Measurements from ENCODE around the gene PPP1R15A. TPM values are rescaled to one million over a fixed set of nuclear protein-coding genes. Genes with fewer than 3 reads are reported as not detected.
A peak's percentile ranks its signal among the peaks of the same experiment; 100 is the strongest.

PPP1R15A gene
- total and polyA plus RNA-seq, 2 of the 8 experiments (the other 6 are each of a cell fraction or from before 2014, with no cell fraction given), result 4.1 to 14.0 TPM

DNA sequence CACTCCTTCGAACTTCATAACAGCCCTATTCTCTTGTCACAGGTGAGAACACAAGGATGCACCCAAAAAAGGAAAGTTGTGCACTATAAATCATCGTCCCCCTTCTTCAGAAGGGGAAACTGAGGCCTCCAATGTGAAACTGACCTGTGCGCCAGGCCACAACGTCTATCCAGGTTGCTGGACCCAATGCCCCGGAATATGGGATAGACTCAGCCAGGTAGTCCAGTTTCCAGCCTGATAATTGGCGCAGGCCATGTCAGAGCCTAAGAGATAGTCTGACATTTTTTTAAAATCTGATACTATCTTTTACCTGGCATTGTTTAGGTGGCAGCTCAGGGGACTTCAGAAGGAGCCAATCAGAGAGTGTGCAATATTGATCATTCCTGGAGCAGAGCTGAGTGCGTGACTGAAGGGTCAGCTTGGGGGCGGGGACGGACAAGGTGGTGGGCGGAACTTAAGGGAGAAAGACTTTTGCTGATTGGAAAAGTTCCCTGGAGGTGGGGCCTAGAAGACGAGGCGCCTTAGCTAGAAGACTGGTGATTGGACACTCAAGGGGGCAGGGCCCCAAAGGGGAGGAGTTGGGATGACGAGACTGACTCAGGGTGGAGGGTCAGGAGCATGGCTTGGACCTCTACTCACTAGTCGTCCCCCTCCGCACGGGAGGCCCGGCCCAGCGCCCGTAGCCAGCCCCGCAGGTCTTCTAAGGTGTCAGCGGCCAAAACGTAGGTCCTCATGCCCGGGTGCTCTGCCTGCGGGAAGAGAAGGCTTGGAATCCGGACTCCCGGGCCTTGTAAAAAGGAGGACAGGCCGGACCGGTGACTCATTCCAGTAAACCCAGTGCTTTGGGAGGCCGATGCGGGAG, 12.3 kb upstream of the PPP1R15A start:
- no peaks in the 10 kb centered on the region; a peak in 2 of 8 replicates for H3K36me3 ChIP-seq (ENCODE audit: control insufficient read depth in 2 of 4, insufficient read depth in 4 of 4, low read length in 3 of 4)
- 0 out of 2 replicates have a peak, but pooled peaks cover 2% of the 10 kb centered on the region for H3K79me1 ChIP-seq (ENCODE audit: low read depth, low read length)
- H3K27ac ChIP-seq (ENCODE audit: low read depth, low read length), result no peak overlapping the region
- no peak overlapping the region for H2BK20ac ChIP-seq (ENCODE audit: low read length)
- DNase-seq (ENCODE audit: low read depth in 1 of 2, low spot score in 2 of 2) (peak in 1 of 2 experiments; percentile 63), FAIRE-seq (peak; percentile 58)
- no peak overlapping the region for H2BK15ac ChIP-seq (ENCODE audit: low read length)
- no peaks in the 10 kb centered on the region for H3K23me2 ChIP-seq (ENCODE audit: low read depth, low read length)
- H4K20me1 ChIP-seq (replicated peaks in 1 of 2; ENCODE audit: control insufficient read depth in 1 of 2, insufficient read depth in 2 of 2, low read length in 2 of 2), result no peaks in the 10 kb centered on the region
- H2AK5ac ChIP-seq (ENCODE audit: low read depth, low read length), result no peak overlapping the region
- no peak overlapping the region for H3K4me3 ChIP-seq (ENCODE audit: extremely low read depth in 1 of 4, insufficient read depth in 2 of 4, low read depth in 3 of 4, low read length in 4 of 4)
- H3K27me3 ChIP-seq (replicated peaks in 1 of 4; ENCODE audit: control insufficient read depth in 3 of 4, extremely low read depth in 1 of 4, insufficient read depth in 3 of 4, low read length in 3 of 4), result no peaks in the 10 kb centered on the region; a peak in 1 of 7 replicates
- peaks cover 0 to 6% (median 0%) of the 10 kb centered on the region in 4 experiments; a peak in 1 of 7 replicates for H3K4me1 ChIP-seq (replicated peaks in 1 of 4; ENCODE audit: control insufficient read depth in 3 of 4, insufficient read depth in 4 of 4, low read length in 3 of 4)
- no peaks in the 10 kb centered on the region for H3K9me3 ChIP-seq (ENCODE audit: insufficient read depth in 2 of 2, low read depth in 1 of 2, low read length in 1 of 2)
- no peak overlapping the region for H3K4ac ChIP-seq (replicated peaks; ENCODE audit: insufficient read length, low read depth, low read length)
- H3K9ac ChIP-seq (replicated peaks in 1 of 4; ENCODE audit: extremely low read depth in 1 of 4, low read depth in 3 of 4, low read length in 3 of 4), result no peak overlapping the region
- no peak overlapping the region for H3K23ac ChIP-seq (ENCODE audit: insufficient read length)
- POLR2A ChIA-PET (ENCODE audit: partially characterized antibody), result interaction anchor here (0.7 to 4.2 kb wide), 5 partner anchors 9 to 106 kb away, joined by 3 to 43 read pairs (median 4); partner anchors contain the start of gene PPP1R15A
- CTCF ChIA-PET (ENCODE audit: partially characterized antibody), result interaction anchor here (0.5 to 1.6 kb wide), 3 partner anchors 17 to 585 kb away, joined by 3 to 4 read pairs (median 4); no protein-coding TSS in a partner anchor
- no peak overlapping the region for H4K91ac ChIP-seq (replicated peaks; ENCODE audit: insufficient read length, low read length)
- H3K14ac ChIP-seq (ENCODE audit: insufficient read length), result no peak overlapping the region
- no peak overlapping the region for H3K4me2 ChIP-seq (ENCODE audit: insufficient read depth in 1 of 2, low read depth in 2 of 2, low read length in 2 of 2)
- H3K79me2 ChIP-seq (ENCODE audit: control insufficient read depth in 1 of 2, insufficient read depth in 2 of 2, low read length in 2 of 2), result no peaks in the 10 kb centered on the region
- no peak overlapping the region for H3K56ac ChIP-seq (replicated peaks; ENCODE audit: insufficient read length, low read depth, low read length)
- no peak overlapping the region; the same call in 1 of the 2 replicates for H2BK12ac ChIP-seq (ENCODE audit: low read depth, low read length)
- H2AFZ ChIP-seq (ENCODE audit: low read length), result no peak overlapping the region
- H3K18ac ChIP-seq (ENCODE audit: extremely low read depth, low read length), result no peak overlapping the region
- 92% methylated on average over 30 of the region's 30 CpGs; no CpG with 5 or more reads in 1 of the 2 experiments for WGBS, 2 experiments (ENCODE audit: extremely low coverage in 1 of 2, insufficient coverage in 1 of 2, insufficient read length in 1 of 2, insufficient replicate concordance in 2 of 2, low coverage in 1 of 2, low lambda C conversion rate in 2 of 2, missing lambda C conversion rate in 1 of 2)
- no peak overlapping the region for H2BK120ac ChIP-seq (replicated peaks; ENCODE audit: low read depth, low read length)
- no peak overlapping the region for H2BK5ac ChIP-seq (ENCODE audit: low read depth, low read length)
- peak overlapping the region; percentile 9; the same call in 1 of the 2 replicates for H4K8ac ChIP-seq (ENCODE audit: extremely low read depth, insufficient read depth, low read length)
- TF ChIP-seq RXRA (IDR thresholded peaks at IDR 0.05; ENCODE audit: insufficient read depth, low read depth, low read length) (no peak), SP1 (IDR thresholded peaks at IDR 0.05; ENCODE audit: low read depth, low read length) (peak; percentile 73), ASH2L (IDR thresholded peaks at IDR 0.05; ENCODE audit: low read length) (no peak), TAF1 (IDR thresholded peaks at IDR 0.05; ENCODE audit: low read depth, low read length) (peak; percentile 41; the same call in 1 of the 2 replicates), TBP (IDR thresholded peaks at IDR 0.05; ENCODE audit: low read depth, low read length) (0 out of 2 replicates have a peak, but pooled peaks have one; percentile 18)
- H4K5ac ChIP-seq (ENCODE audit: insufficient read length, low read depth, low read length), result no peak overlapping the region

All from H1 (cell line).